Endothelial cell of umbilical vein (primary cell): ENCODE data around the gene ATXN7L2. TPM values are rescaled to one million over a fixed set of nuclear protein-coding genes. Genes with fewer than 3 reads are reported as not detected.

Experiments
- BruUV-seq: library from RNA; stranded (reverse); fragments of 400-500 nt; replicated peaks from 2 replicates; lab custom pipeline; 2021; lab: Mats Ljungman, UMichigan
- CTCF ChIA-PET: fragments of 300-600, 350-600 bp; sonication (Branson Sonifier 250); formaldehyde crosslinking; loops from one replicate; lab custom pipeline; 2021; ENCODE audit warnings: antibody characterized with exemption, inconsistent platforms; lab: Charles Lee
- POLR2A ChIA-PET: fragments of 300-600, 350-600 bp; sonication (Branson Sonifier 250); formaldehyde crosslinking; loops from one replicate; lab custom pipeline; 2021; ENCODE audit warnings: antibody characterized with exemption, inconsistent platforms; lab: Charles Lee
- DNase-seq: peaks from one replicate; pipeline ENCODE4 v3.0.0-alpha.2; 2011; ENCODE audit warnings: low read depth, low spot score
- FAIRE-seq: peaks from 2 replicates; lab custom pipeline; 2011; peaks lifted over from hg19 to GRCh38; lab: Jason Lieb, UNC
- H2AFZ ChIP-seq: 2 replicates; pipeline ENCODE4 v1.6.0; 2012; ENCODE audit warnings: low read depth, low read length, control low read depth, inconsistent platforms
- H3K27ac ChIP-seq: 2 replicates; pipeline ENCODE4 v1.5.1; 2011; ENCODE audit warnings: low read depth, mild to moderate bottlenecking, control low read depth, low read length, moderate library complexity; ENCODE audit not compliant: insufficient read depth
- H3K27me3 ChIP-seq, 2 experiments: 2 replicates each; pipeline versions ENCODE4 v1.6.0 to v1.6.1; 2011; ENCODE audit warnings: low read length in 2 of 2, mixed read lengths in 1 of 2; ENCODE audit not compliant: control insufficient read depth in 2 of 2, insufficient read depth in 2 of 2
- H3K36me3 ChIP-seq, 2 experiments: 2 replicates in 1 of 2; 3 replicates in 1 of 2; pipeline ENCODE4 v1.5.1; 2011; ENCODE audit warnings: low read length in 2 of 2, mild to moderate bottlenecking in 1 of 2, moderate library complexity in 1 of 2; ENCODE audit not compliant: control insufficient read depth in 2 of 2, insufficient read depth in 2 of 2; ENCODE audit errors: extremely low read depth in 1 of 2
- H3K4me1 ChIP-seq: 3 replicates; pipeline ENCODE4 v1.5.1; 2011; ENCODE audit warnings: mild to moderate bottlenecking, low read length; ENCODE audit not compliant: control insufficient read depth, insufficient read depth; ENCODE audit errors: extremely low read depth
- H3K4me2 ChIP-seq: 2 replicates; pipeline ENCODE4 v1.6.1; 2011; ENCODE audit warnings: low read length, control low read depth, mixed read lengths; ENCODE audit not compliant: insufficient read depth
- H3K4me3 ChIP-seq, 3 experiments: fragments of 200-600 bp in 1 of 3; sonication (generic), shearing (Covaris generic) in 1 of 3; replicated peaks in 1 of 3; 2 replicates each; pipeline ENCODE4 v1.5.1; 2011 to 2016; ENCODE audit warnings: control low read depth in 3 of 3, low read length in 3 of 3, mild to moderate bottlenecking in 2 of 3, inconsistent platforms in 1 of 3, low read depth in 1 of 3, moderate library complexity in 1 of 3; ENCODE audit not compliant: insufficient read depth in 1 of 3
- H3K79me2 ChIP-seq: 2 replicates; pipeline ENCODE4 v1.6.0; 2012; ENCODE audit warnings: low read length, inconsistent platforms; ENCODE audit not compliant: control insufficient read depth, insufficient read depth
- H3K9ac ChIP-seq: replicated peaks from 2 replicates; pipeline ENCODE3; 2011; ENCODE audit warnings: low read length, control low read depth; ENCODE audit not compliant: insufficient read depth; ENCODE audit errors: extremely low read depth
- H3K9me1 ChIP-seq: replicated peaks from 3 replicates; pipeline ENCODE4 v1.6.0; 2011; ENCODE audit warnings: mild to moderate bottlenecking, low read length; ENCODE audit not compliant: control insufficient read depth, insufficient read depth; ENCODE audit errors: extremely low read depth
- H3K9me3 ChIP-seq: replicated peaks from 2 replicates; pipeline ENCODE4 v1.5.1; 2012; ENCODE audit warnings: low read length, inconsistent platforms; ENCODE audit not compliant: control insufficient read depth, insufficient read depth
- H4K20me1 ChIP-seq: replicated peaks from 2 replicates; pipeline ENCODE3; 2011; ENCODE audit warnings: mild to moderate bottlenecking, low read length; ENCODE audit not compliant: control insufficient read depth, insufficient read depth; ENCODE audit errors: extremely low read depth
- EZH2 ChIP-seq: IDR thresholded peaks from 2 replicates; pipeline ENCODE4 v1.6.1; 2012; ENCODE audit warnings: borderline replicate concordance, low read depth, mild to moderate bottlenecking, moderate library complexity, low read length, inconsistent platforms; ENCODE audit not compliant: severe bottlenecking
- FOS ChIP-seq: IDR thresholded peaks from 2 replicates; pipeline ENCODE4 v1.6.1; 2011; ENCODE audit warnings: mild to moderate bottlenecking, low read length, moderate library complexity, borderline replicate concordance; ENCODE audit not compliant: insufficient read depth
- GATA2 ChIP-seq: IDR thresholded peaks from 2 replicates; pipeline ENCODE4 v1.7.0; 2011; ENCODE audit warnings: low read depth, mild to moderate bottlenecking, moderate library complexity, mixed read lengths, low read length; ENCODE audit not compliant: insufficient read length, insufficient read depth
- JUN ChIP-seq: IDR thresholded peaks from 2 replicates; pipeline ENCODE4 v1.6.1; 2011; ENCODE audit warnings: borderline replicate concordance, low read depth; ENCODE audit not compliant: insufficient read length, insufficient read depth
- MYC ChIP-seq: IDR thresholded peaks from one replicate; pipeline ENCODE4 v1.6.1; 2011; ENCODE audit warnings: mild to moderate bottlenecking, low read depth, low read length
- POLR2A ChIP-seq: IDR thresholded peaks from 2 replicates; pipeline ENCODE4 v1.6.1; 2012; ENCODE audit warnings: low read depth, mild to moderate bottlenecking, control low read depth, low read length
- POLR2AphosphoS5 ChIP-seq: IDR thresholded peaks from 2 replicates; pipeline ENCODE4 v1.6.1; 2012; ENCODE audit warnings: low read depth, mild to moderate bottlenecking, control low read depth, low read length, moderate library complexity; ENCODE audit not compliant: insufficient read depth
- dilution Hi-C: fragments of 300-500 bp; cut with MboI; formaldehyde crosslinking; loops from one replicate; pipeline ENCODE4 v1.15.0; 2019; ENCODE audit warnings: low sequenced_read_pairs; ENCODE audit not compliant: extremely low pct_ligation_motif_present
- intact Hi-C: fragments of 100-400 bp; cut with micrococcal nuclease; formaldehyde crosslinking; loops from one replicate; pipeline ENCODE4 v1.10.0; 2022
- polyA plus RNA-seq, 4 experiments: library from polyadenylated mRNA; depleted of rRNA in 3 of 4; stranded (reverse) in 3 of 4; unstranded in 1 of 4; fragments of >200 nt; gene quantifications; 2 replicates each; pipeline versions ENCODE4 v1.2.1 to v1.2.3, GENCODE V29; 2011 to 2012; ENCODE audit warnings: missing spikeins in 1 of 4
- total RNA-seq: library from RNA; stranded (reverse); gene quantifications from 2 replicates; pipeline ENCODE4 v1.2.3, GENCODE V29; 2021
- TF ChIP-seq, protein P1 (sequence below), 2 donors: IDR thresholded peaks; 1 replicate in 1 of 2; 2 replicates in 1 of 2; pipeline ENCODE4 v1.5.1; 2011; ENCODE audit warnings: low read length in 2 of 2, mild to moderate bottlenecking in 2 of 2, moderate library complexity in 2 of 2, control low read depth in 1 of 2, inconsistent platforms in 1 of 2, low read depth in 1 of 2; ENCODE audit not compliant: insufficient read depth in 1 of 2; ENCODE audit errors: extremely low read depth in 1 of 2
- TF ChIP-seq, protein P2 (sequence below): IDR thresholded peaks from 2 replicates; pipeline ENCODE4 v1.6.1; 2011; ENCODE audit not compliant: insufficient read depth, insufficient read length

ATXN7L2 gene
- total and polyA plus RNA-seq, 2 donors (not counting 3 experiments of a cell fraction or from before 2014, with no cell fraction given), result 4.4 to 4.9 TPM

DNA sequence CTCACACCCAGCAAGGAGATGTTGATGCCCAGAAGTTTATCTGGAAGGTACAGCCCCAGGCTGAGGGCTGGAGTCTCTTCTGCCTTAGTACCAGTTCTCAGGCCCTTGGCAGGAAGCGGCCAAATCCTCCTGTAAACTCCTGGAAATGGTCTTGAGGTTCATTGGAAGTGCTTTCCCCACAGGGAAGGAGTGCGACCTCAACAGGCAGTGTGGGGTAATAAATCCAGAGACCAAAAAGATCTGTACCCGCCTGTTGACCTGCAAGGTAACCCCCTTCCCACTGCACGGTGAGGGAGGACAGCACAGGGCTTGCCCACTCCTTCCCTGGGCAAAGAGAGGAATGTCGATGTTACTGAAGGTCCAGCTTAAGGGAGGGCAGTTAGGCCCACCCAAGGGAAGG, 4.5 kb downstream of the ATXN7L2 start:
- H3K79me2 ChIP-seq, result no peaks in the 10 kb centered on the region
- H3K27me3 ChIP-seq, result no peaks in the 10 kb centered on the region
- FAIRE-seq (no peak), DNase-seq (no peak)
- dilution Hi-C loops, result no loop called here
- intact Hi-C loops, result loop anchor here (10.0 kb wide), 3 partner anchors 127 to 277 kb away; partner anchors contain the start of genes AMPD2, EPS8L3 and GNAT2
- no peak overlapping the region for H3K4me3 ChIP-seq
- H3K9ac ChIP-seq, result no peak overlapping the region
- ChIA-PET CTCF (interaction anchor here (23.0 kb wide), 1 partner anchor 43 kb away, joined by 955 read pairs; the partner anchor contains the start of gene GPR61), POLR2A (no interaction called here)
- BruUV-seq, result no TSS peak
- no peak overlapping the region for H3K27ac ChIP-seq
- H4K20me1 ChIP-seq, result no peaks in the 10 kb centered on the region
- H2AFZ ChIP-seq, result no peak overlapping the region
- H3K9me3 ChIP-seq, result no peaks in the 10 kb centered on the region
- peaks cover 20% of the 10 kb centered on the region for H3K4me1 ChIP-seq
- H3K4me2 ChIP-seq, result no peak overlapping the region
- TF ChIP-seq POLR2A (no peak), GATA2 (no peak), JUN (no peak), FOS (no peak), POLR2AphosphoS5 (no peak), EZH2 (no peak), MYC (no peak)
- TF ChIP-seq, protein P1, sequence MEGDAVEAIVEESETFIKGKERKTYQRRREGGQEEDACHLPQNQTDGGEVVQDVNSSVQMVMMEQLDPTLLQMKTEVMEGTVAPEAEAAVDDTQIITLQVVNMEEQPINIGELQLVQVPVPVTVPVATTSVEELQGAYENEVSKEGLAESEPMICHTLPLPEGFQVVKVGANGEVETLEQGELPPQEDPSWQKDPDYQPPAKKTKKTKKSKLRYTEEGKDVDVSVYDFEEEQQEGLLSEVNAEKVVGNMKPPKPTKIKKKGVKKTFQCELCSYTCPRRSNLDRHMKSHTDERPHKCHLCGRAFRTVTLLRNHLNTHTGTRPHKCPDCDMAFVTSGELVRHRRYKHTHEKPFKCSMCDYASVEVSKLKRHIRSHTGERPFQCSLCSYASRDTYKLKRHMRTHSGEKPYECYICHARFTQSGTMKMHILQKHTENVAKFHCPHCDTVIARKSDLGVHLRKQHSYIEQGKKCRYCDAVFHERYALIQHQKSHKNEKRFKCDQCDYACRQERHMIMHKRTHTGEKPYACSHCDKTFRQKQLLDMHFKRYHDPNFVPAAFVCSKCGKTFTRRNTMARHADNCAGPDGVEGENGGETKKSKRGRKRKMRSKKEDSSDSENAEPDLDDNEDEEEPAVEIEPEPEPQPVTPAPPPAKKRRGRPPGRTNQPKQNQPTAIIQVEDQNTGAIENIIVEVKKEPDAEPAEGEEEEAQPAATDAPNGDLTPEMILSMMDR (IDR thresholded peaks at IDR 0.05; ENCODE audit: extremely low read depth in 1 of 2, insufficient read depth in 1 of 2, low read depth in 1 of 2, low read length in 2 of 2), result no peak
- TF ChIP-seq, protein P2, sequence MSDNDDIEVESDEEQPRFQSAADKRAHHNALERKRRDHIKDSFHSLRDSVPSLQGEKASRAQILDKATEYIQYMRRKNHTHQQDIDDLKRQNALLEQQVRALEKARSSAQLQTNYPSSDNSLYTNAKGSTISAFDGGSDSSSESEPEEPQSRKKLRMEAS, result no peak
- no peaks in the 10 kb centered on the region for H3K9me1 ChIP-seq
- H3K36me3 ChIP-seq, result peaks cover 2% of the 10 kb centered on the region in 2 experiments
